Measurements from ENCODE around the gene TMEM205. TPM values are rescaled to one million over a fixed set of nuclear protein-coding genes. Genes with fewer than 3 reads are reported as not detected.
"Not testable (repeated sequence)": the region's sequence is repeated elsewhere in the genome, so short reads cannot be mapped to it uniquely, and the experiment has no call there.

TMEM205 gene
- 124 and 181 TPM in 2 replicates for total RNA-seq (2014; rRNA removed; shearing (Covaris generic))

DNA sequence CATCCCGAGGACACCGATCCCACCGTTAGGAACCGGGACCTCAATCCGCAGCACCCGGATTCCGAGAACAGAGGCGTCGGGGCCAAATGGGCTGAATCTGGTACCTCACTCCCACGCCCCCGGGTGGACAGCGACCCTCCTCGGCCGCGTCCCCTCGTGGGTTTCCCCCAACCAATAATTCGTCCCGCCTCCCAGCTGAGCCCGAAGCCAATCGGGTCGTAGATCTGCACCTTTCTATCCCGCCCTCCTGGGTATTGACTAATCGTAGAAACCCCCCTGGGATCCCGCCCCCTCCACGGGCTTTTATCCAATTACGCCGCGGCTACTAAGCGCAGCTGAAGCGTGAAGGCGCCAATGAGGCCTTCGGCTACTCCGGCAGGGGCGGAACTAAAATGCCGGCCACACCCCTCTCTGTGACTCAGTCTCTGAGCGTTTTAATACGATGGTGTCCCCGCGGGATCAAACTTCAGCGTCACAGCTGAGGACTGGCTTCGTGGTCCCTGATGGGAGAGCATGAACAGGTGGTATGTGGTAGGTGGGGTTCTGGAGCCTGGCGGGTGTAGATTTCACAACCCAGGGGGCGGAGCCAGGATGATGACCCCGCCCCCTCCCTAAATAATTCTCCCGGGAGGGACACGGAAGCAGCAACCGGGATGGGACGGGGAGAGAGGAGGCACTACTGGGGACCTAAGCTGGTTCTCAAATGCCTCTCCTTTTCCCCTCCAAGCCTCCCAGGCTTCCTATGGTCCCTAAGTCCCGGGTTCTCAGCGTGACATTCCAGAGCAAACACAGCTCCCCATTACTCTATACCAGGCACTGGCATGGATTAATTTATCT is at the start of gene TMEM205, which contains the start of gene CCDC159:
Gene TMEM205, minus strand, starts transcription at position 165 of the 837 bp plus-strand sequence. CDS start 649 bp downstream, outside the sequence.
Gene CCDC159, plus strand, starts transcription at position 416 of the 837 bp plus-strand sequence. Its CDS starts 88 bp downstream, at position 504.
- peak; percentile 98 for DNase-seq (ENCODE audit: low read depth)

DNA sequence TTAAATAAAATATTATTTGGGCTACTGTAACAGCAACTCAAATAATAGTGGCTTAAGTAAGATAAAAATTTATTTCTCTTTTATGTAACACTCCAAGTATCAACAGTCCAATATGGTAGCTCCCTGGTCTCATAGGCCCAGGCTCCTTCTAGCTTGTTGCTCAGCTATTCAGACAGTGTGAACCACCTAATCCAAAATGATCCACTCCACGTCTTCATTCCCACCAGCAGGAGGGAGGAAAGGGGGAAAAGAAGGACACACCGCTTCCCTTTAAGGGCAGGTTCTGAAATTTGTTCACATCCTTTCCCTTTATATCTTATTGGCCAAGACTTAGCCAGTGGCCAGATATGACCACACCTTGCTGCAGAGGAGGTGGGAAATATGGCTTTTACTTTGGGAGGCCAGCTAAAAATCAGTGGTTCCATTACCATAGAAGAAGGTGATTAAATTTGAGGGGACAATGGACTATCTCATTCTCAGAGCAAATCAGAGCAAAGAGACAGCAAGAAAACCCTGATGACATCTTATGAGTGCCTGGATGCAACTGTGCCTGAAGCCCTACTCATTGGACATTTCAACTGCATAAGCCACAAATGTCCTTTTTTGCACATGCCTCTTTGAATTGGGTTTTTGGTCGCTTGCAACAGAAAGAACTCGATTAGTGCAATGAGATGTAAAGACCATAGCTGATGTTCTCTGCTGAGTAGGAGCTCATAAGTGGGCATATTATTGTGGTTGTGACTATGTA is 45.0 kb upstream of the TMEM205 start:
- DNase-seq (ENCODE audit: low read depth) = no peak

DNA sequence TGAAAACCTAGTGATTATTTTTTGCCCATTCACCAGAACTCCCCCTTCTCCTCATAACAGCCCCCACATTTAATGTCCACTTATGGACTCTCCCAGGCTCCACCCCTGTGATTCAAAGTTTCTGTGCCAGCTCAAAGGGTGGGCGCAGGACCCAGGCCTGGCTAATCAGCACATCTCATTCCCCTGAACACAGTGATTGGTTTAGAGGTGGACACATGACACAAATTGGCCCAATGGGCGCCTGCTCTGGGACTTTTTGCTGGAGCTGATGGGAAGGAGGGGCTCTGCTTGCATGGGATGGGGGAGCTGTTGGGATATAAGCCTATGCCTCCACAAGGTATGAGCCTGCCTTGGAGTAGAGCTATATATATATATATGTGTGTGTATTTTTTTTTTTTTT is 44.3 kb upstream of the TMEM205 start:
- no peak for DNase-seq (ENCODE audit: low read depth)

DNA sequence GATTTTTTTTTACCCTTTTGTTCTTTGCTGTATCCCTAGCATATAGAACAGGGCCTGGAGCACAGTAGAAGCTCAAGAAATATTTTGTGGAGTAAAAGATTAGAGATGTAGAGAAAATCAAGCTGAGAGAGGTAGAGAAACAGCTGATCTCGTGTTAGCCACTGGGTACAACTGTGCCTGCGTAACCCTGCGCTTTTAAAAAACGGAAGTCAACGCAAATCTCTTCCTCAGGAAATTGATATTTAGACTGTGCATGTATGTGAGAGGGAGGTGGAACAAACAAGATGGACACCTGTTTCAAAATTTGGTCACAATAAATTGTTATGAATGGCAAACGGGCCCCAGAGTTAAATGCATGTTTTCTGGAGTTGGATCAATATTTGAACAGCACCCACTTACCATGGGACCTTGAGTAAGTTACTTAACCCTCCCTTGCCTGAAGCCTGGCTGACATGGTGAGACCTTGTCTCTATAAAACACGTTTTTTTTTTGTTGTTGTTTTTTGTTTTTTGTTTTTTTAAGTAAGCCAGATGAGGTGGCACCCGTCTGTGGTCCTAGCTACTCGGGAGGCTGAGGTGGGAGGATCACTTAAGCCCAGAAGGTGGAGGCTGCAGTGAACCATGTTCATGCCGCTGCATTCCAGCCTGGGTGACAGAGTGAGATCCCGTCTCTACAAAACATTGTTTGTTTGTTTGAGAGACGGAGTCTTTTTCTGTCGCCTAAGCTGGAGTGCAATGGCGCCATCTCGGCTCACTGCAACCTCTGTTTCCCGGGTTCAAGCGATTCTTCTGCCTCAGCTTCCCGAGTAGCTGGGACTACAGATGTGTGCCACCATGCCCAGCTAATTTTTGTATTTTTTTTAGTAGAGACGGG is 41.3 kb upstream of the TMEM205 start:
- no peak for DNase-seq (ENCODE audit: low read depth)

DNA sequence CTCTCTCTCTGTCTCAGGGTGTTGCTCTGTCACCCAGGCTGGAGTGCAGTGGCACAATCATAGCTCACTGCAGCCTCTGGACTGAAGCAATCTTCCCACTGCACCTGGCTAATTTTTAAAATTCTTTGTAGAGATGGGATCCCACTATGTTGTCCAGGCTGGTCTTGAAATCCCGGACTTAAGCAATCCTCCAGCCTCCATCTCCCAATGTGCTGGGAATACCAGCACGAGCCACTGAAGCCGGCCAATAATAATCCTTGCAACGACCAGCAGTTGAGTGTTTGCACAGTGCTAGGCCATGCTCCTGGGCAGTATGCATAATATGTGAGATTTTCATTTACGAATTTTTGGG is 38.7 kb upstream of the TMEM205 start:
- DNase-seq (ENCODE audit: low read depth) = no peak

DNA sequence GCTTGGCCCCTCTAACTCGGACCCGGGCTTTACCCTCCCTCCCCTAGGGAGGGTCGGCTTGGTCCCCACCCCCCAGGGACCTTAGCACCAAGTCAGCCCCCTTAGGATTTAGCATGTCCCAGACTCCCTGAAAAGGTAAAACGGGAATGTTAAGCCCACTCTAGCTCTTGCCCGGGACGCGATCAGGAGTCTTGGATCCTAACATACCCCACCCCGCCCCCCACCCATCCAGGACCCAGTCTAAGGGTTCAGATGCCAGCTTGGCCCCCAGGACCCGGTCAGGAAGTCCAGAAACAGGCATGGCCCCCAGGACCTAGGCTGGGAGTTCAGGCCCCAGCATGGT is 37.6 kb upstream of the TMEM205 start:
- DNase-seq (ENCODE audit: low read depth) = no peak

DNA sequence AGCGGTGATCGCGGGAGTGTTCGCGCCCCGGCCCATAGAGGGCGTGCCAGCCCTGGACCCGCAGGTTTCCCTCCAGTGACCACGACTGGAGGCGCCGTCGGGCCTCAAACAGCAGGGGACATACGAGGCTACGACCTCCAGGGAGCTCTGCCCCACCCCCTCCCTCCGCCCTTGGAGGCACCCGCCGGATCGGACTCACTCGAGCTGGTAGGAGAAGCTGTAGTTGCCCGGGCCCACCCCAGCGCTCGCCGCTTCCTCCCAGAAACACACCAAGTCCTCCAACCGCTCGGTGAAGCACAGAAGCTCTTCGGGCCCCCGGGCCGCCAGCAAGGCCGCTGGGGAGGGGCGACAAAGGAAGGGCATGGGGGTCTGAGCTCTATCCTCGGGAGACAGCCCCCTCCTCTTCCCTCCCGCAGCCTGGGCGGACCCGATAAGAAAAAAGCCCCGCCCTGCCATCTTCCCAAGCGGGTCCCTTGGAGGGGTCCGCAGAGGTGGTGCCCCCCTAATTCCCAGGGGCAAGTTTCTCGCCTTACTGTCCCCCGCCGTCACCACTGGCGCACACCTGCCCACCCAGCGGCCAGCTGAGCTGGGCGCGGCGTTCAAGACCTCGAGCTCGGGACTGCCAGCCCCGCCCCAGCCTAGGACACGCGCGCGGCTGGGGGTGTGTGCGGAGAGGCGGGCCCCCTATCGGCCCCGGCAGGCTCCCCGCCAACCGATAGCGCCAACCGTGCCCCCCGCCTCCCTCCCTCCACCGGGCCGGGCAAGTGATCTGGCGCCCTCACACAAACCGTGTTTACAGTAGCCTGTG is 37.0 kb upstream of the TMEM205 start:
- DNase-seq (ENCODE audit: low read depth) = peak; percentile 69

DNA sequence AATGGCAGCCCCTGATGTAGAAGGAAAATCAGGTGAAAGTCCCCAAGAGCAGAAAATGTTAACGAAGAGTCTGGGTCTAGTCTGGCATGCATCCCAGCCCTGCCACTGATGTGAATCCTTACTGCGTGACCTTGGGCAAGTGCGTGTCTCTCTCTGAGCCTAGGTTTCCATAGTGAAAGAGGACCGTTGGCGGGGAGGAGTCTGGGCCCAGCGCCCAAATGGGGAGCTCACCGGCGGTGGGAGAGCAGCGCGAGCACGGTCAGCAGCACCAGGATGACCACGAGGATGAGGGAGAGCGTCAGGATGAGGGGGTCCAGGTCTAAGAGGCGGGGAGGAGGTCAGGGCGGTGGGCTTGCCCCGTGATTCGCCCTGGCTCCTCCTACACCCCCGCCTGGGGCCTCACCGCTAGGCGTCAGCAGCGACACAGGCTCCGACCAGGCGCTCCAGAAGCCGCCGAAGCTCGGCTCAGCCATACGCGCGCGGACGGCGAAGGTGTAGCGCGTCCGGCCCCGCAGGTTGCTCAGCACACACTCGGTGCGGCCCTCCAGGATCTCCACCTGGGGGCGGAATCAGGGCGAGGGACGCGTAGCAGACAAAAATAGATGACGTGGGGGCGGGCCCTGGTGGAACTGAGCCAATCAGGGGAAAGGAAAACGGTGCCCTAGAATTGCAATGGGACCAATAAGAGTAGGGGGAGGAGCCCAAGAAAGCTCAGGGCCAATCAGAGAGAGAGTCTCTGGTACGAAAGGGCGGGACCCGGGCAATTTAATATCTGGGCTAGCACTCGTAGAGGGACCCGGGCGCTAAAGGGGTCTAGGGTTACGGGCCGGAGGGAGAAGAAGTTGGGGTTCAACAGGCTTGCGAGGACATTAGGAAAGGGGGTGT is 34.8 kb upstream of the TMEM205 start:
- DNase-seq (ENCODE audit: low read depth) = peak; percentile 97

DNA sequence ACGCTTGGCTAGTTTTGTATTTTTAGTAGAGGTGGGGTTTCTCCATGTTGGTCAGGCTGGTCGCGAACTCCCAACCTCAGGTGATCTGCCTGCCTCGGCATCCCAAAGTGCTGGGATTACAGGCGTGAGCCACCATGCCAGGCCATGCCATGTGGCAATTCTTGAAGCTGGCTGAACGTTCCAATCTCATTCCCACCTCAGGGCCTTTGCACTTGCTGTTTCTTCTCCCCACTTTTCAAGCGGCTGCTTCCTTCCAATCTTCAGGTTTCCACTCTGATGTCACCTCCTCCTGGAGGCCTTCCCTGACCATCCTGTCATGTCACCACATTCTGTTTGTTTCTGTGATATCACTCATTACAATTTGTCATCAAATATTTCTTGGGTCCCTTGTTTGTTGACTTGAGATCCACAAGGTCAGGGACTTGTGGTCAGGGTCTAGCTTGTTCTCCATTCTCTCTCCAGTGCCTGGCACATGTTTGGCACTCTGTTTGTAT is 33.8 kb upstream of the TMEM205 start:
- DNase-seq (ENCODE audit: low read depth) = no peak

DNA sequence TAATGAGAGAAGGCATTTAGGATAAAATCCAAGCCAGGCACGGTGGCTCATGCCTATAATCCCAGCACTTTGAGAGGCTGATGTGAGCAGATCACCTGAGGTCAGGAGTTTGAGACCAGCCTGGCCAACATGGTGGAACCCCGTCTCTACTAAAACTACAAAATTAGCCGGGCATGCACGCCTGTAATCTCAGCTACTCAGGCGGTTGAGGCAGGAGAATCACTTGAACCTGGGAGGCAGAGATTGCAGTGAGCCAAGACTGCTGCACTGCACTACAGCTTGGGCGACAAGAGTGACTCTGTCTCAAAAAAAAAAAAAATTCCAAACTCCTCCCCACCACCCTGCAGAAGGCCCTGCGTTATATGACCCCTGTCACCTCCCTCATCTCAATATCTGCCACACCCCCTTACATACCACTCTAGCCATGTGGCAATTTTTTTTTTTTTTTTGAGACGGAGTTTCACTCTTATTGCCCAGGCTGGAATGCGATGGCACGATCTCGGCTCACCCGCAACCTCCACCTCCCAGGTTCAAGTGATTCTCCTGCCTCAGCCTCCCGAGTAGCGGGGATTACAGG is 33.3 kb upstream of the TMEM205 start:
- not testable (repeated sequence) for DNase-seq (ENCODE audit: low read depth)

DNA sequence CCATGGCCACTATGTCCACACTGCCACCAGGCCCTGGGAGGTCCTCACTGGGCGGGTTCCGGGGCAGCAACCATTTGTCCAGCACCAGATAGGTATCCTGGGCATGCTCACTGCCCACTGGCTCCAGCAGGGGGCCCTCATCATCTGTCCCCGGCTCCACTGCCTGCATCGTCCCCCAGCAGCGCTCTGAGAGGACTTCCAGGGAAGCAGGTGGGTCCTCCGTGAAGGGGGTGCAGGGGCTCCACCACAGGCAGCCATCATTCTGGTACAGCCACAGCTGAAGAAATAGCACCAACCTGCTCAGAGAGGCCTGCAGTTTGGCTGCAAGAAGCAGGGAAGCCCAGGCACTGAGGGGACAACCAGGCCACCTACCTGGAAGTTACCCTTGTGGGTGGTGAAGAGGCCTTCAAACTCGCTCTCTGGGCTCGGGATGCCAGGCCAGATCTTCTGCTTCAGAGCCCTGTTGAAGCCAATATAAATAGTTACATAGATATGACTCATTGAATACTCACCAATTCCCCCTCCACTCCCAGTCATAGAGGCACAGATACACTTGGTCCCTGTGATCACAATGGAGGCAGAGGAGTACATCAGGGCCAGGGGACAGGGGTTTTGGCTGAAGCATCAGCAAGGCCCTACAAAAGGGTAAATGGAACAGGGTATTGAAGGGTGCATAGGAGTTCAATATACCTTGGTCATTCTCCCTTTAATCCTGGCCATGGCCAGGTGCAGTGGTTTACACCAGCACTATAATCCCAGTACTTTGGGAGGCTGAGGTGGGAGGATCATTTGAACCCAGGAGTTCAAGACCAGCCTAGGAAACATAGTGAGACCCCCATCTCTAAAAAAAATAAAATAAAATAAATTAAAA is 32.5 kb upstream of the TMEM205 start:
- DNase-seq (ENCODE audit: low read depth) = peak; percentile 86

DNA sequence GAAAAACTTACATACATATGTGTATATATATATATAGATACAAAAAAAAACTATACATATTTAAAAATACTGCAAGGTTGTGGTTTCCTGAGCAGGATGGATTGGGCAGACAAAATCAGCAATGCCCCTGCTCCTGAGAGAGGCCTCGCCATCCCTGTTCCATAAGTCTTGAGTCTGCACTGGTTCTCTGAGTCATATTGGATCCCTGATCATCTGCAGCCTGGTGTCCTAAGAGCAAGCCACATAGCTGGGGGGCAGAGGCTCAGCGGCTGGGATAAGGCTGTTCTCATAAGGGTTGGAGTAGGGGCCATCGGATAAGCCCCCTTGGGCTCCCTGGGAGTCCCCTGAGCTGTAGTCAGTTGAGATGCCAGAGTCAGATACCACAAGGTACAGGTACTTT is 31.7 kb upstream of the TMEM205 start:
- DNase-seq (ENCODE audit: low read depth) = no peak

DNA sequence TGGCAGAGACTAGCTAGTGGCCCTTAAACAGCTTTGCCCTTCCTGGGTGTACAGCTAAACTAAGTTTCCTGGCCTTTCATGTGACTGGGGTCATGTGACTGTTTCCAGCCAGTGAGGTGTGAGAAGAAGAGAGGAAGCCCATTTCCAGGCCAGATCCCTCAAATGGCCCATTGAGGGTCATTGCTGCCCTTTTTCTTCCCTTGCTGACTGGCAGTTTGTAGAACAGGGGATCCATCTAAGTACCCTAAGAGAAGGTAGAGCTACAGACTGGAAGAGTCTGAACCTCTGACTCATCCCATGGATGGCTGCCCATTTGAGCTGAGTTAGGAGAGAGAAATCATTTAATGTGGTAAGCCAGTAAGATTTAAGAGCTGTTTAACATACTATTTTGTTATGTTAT is 31.2 kb upstream of the TMEM205 start:
- peak; percentile 84 for DNase-seq (ENCODE audit: low read depth)

DNA sequence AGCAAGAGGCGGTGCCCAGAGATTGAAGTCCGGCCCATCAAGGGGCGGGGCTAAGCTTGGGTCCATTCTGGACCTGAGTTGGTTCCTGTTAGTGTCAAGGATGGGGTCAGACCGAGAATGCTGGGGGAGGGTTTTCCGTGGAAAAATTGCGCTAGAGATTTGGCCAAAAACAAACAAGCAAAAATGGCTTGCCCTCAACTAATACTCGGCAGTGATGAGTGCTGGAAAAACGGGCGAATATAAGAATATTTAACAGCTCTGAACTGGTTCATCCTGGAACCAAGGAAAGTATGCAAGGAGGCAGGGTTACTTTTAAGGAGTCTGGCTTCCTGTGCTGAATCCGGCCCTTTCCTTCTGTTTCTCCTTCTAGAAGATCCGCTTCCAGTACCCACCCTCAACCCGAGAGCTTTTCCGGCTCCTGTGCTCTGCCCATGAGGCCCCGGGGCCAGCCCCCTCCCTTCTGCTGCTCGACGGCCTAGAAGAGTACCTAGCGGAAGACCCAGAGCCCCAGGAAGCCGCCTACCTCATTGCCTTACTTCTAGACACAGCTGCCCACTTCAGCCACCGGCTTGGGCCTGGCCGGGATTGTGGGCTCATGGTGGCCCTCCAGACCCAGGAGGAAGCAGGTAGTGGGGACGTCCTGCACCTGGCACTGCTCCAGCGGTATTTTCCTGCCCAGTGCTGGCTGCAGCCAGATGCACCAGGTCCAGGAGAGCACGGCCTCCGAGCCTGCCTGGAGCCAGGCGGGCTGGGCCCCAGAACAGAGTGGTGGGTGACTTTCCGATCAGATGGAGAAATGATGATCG is 29.3 kb upstream of the TMEM205 start:
- DNase-seq (ENCODE audit: low read depth) = no peak

DNA sequence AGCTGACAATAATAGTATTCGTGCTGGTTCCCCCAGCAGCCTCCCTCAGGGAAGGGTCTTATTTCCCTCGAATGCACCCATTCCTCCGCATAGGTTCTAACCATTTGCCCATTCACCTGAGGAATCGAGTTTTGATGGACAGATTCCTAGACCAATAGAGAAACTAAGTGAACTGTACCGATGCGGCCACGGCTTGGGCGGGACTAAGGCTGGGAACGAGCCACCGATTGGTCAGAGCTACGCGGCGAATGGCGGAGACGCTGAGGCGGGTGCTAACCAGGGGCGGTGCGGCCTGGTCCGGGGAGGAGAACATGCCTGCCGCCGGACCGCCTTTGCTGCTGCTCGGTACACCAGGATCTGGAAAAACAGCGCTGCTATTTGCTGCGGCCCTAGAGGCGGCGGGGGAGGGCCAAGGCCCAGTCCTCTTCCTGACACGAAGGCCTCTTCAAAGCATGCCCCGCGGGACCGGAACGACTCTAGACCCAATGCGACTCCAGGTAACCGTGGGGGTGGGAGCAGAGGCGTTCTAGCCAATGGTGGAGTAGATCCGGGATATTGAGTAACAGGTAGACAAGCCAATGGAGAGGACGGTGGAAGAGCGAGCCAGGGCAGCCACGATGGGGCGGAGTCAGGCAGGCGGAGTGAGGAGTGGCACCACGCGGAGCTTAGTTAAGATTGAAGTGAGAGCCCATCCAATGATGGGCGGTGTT is 28.5 kb upstream of the TMEM205 start, which contains the start of gene SWSAP1:
Gene SWSAP1, plus strand, starts transcription at position 234 of the 710 bp plus-strand sequence. Its CDS starts 15 bp downstream, at position 249.
- peak; percentile 100 for DNase-seq (ENCODE audit: low read depth)

DNA sequence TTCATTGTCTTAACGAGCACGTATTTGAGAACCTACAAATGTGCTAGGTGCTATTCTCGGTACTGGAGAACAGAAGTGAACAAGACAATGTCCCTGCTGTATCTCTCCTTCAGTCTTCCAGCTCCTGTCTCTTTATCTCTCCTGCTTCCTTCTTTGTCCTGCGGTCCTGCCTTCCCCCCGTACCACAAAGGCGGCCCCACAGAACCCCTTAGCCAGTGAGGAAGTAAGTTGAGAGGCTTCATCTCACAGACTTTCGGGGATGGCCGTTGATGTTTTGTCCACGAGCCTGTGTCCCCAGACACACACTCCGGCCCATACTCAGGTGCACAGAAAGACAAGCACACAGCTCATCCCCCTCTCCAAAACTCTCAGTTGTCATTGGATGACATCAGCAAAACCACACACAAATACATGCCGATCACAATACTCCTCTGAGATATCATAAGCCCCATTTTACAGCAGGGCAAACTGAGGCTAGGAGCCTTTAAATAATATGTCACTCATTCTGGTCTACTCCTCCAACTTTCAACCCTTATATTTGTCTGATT is 27.9 kb upstream of the TMEM205 start:
- no peak for DNase-seq (ENCODE audit: low read depth)

All from Daoy (cell line).